GF-D8 (cell line): ENCODE data around the gene MPHOSPH8.
"Not testable (repeated sequence)": the region's sequence is repeated elsewhere in the genome, so short reads cannot be mapped to it uniquely, and the experiment has no call there.

Experiments
- DNase-seq: peaks from one replicate; lab custom pipeline; 2025; lab: John Stamatoyannopoulos, UW

MPHOSPH8 gene

GRCh38 chr13:19624265-19624664 lies 9.2 kb upstream of the MPHOSPH8 start:
- no peak for DNase-seq

GRCh38 chr13:19632915-19633478 lies 462 bp upstream of the MPHOSPH8 start:
- peak; percentile 85 for DNase-seq

- no peak for DNase-seq
These were observed 839 bp downstream of the MPHOSPH8 start for GRCh38 chr13:19634256-19634740.

GRCh38 chr13:19635926-19636325 lies 2.5 kb downstream of the MPHOSPH8 start:
- not testable (repeated sequence) for DNase-seq

GRCh38 chr13:19643652-19644051 lies 10.2 kb downstream of the MPHOSPH8 start:
- no peak for DNase-seq

GRCh38 chr13:19645000-19645399 lies 11.5 kb downstream of the MPHOSPH8 start:
- DNase-seq, result no peak

GRCh38 chr13:19646063-19646462 lies 12.6 kb downstream of the MPHOSPH8 start:
- no peak for DNase-seq

GRCh38 chr13:19650742-19651141 lies 17.3 kb downstream of the MPHOSPH8 start:
- DNase-seq, result no peak

GRCh38 chr13:19657872-19658591 lies 24.6 kb downstream of the MPHOSPH8 start:
- no peak for DNase-seq

GRCh38 chr13:19658831-19659230 lies 25.4 kb downstream of the MPHOSPH8 start:
- DNase-seq, result no peak

- DNase-seq, result no peak
These were observed 27.7 kb downstream of the MPHOSPH8 start for GRCh38 chr13:19661126-19661525.

GRCh38 chr13:19661561-19661960 lies 28.1 kb downstream of the MPHOSPH8 start:
- no peak for DNase-seq

- no peak for DNase-seq
These were observed 30.0 kb downstream of the MPHOSPH8 start for GRCh38 chr13:19663416-19663979.

GRCh38 chr13:19664481-19665230 lies 31.2 kb downstream of the MPHOSPH8 start:
- no peak for DNase-seq

- no peak for DNase-seq
These were observed 32.0 kb downstream of the MPHOSPH8 start for GRCh38 chr13:19665427-19665859.

- no peak for DNase-seq
These were observed 35.3 kb downstream of the MPHOSPH8 start for GRCh38 chr13:19668778-19669177.

GRCh38 chr13:19670147-19670546 lies 36.7 kb downstream of the MPHOSPH8 start:
- DNase-seq, result no peak

GRCh38 chr13:19672990-19673389 lies 39.5 kb downstream of the MPHOSPH8 start:
- no peak for DNase-seq

- DNase-seq, result no peak
These were observed 40.3 kb downstream of the MPHOSPH8 start for GRCh38 chr13:19673473-19674430.

- no peak for DNase-seq
These were observed 41.4 kb downstream of the MPHOSPH8 start for GRCh38 chr13:19674898-19675297.

- DNase-seq, result no peak
These were observed 42.7 kb downstream of the MPHOSPH8 start for GRCh38 chr13:19676168-19676567.
